ENCODE results near the gene FN1.

DNA sequence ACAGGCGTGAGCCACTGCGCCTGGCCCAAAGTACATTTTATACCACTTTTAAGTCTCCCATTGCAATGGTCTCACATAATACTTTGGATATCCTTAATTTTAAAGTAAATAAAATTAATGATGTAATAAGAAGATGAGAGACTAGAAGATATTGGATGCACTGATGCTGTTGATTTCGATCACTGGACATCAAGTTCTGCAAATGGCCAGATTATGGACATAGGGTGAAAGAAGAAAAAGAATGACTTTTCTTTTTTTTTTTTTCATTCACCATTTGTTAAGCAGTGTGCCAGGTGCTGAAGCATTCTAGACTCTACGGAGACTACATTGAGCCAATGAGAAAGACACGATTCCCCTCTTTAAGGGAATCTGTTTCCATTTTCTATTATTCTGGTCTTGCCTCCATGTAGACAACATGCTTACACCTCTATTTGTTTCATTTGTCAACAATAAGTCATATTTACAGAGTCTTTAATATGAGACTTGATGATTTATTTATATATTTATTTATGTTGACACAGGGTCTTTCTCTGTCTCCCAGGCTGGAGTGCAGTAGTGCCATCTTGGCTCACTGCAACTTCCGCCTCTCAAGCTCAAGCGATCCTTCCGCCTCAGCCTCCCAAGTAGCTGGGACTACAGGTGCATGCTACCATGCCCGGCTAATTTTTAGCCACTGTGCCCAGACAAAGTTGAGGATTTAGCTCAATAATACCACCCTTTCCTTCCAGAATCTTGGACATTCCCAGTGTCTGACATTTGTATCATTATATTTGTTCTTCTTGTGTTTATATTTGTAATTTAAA lies 23.7 kb downstream of the FN1 start:
- TF ChIP-seq, protein P1, sequence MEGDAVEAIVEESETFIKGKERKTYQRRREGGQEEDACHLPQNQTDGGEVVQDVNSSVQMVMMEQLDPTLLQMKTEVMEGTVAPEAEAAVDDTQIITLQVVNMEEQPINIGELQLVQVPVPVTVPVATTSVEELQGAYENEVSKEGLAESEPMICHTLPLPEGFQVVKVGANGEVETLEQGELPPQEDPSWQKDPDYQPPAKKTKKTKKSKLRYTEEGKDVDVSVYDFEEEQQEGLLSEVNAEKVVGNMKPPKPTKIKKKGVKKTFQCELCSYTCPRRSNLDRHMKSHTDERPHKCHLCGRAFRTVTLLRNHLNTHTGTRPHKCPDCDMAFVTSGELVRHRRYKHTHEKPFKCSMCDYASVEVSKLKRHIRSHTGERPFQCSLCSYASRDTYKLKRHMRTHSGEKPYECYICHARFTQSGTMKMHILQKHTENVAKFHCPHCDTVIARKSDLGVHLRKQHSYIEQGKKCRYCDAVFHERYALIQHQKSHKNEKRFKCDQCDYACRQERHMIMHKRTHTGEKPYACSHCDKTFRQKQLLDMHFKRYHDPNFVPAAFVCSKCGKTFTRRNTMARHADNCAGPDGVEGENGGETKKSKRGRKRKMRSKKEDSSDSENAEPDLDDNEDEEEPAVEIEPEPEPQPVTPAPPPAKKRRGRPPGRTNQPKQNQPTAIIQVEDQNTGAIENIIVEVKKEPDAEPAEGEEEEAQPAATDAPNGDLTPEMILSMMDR (IDR thresholded peaks at IDR 0.05) = no peak
- no peak for TF ChIP-seq POLR2A (IDR thresholded peaks at IDR 0.05)
